Activated CD8-positive, alpha-beta T cell treated with anti-CD3 and anti-CD28 coated beads for 36 hours (primary cell): Measurements from ENCODE around the gene CAMKK2. TPM values are rescaled to one million over a fixed set of nuclear protein-coding genes. Genes with fewer than 3 reads are reported as not detected.

Experiments
- ATAC-seq: fragments of 200-7000 bp; cut with Tn5 transposase; one replicate; pipeline ENCODE4 v1.10.0; 2021; ENCODE audit warnings: mild to moderate bottlenecking, moderate library complexity
- CTCF ChIA-PET: fragments of 350-600 bp; sonication (Branson Sonifier 250); formaldehyde crosslinking; loops from one replicate; lab custom pipeline; 2021; ENCODE audit warnings: antibody characterized with exemption; lab: Charles Lee
- POLR2A ChIA-PET: fragments of 350-600 bp; sonication (Branson Sonifier 250); formaldehyde crosslinking; loops from one replicate; lab custom pipeline; 2021; ENCODE audit warnings: antibody characterized with exemption; lab: Charles Lee
- DNase-seq: peaks from one replicate; pipeline ENCODE4 v3.0.0-alpha.2; 2020
- H3K27ac Mint-ChIP-seq: one replicate; pipeline ENCODE4 v1.8.0; 2021; ENCODE audit warnings: mild to moderate bottlenecking, mixed read lengths
- H3K27me3 Mint-ChIP-seq: one replicate; pipeline ENCODE4 v1.8.0; 2021; ENCODE audit warnings: mixed read lengths
- H3K36me3 Mint-ChIP-seq: one replicate; pipeline ENCODE4 v1.8.0; 2021; ENCODE audit warnings: low read depth, mixed read lengths
- H3K4me1 Mint-ChIP-seq: one replicate; pipeline ENCODE4 v1.8.0; 2021; ENCODE audit warnings: low read depth, mixed read lengths
- H3K4me3 Mint-ChIP-seq: one replicate; pipeline ENCODE4 v1.8.0; 2021; ENCODE audit warnings: mild to moderate bottlenecking, moderate library complexity, mixed read lengths
- H3K9me3 Mint-ChIP-seq: one replicate; pipeline ENCODE4 v1.8.0; 2021; ENCODE audit warnings: mixed read lengths
- intact Hi-C: fragments of 100-400 bp; cut with micrococcal nuclease; formaldehyde crosslinking; loops from one replicate; pipeline ENCODE4 v1.10.0; 2022
- total RNA-seq, 2 experiments: library from RNA; stranded (reverse); gene quantifications; one replicate each; pipeline ENCODE4 v1.2.3, GENCODE V29; 2021
- TF ChIP-seq, protein P1 (sequence below): fragments of 200-600 bp; IDR thresholded peaks from one replicate; pipeline ENCODE4 v1.8.0; 2022; ENCODE audit warnings: antibody characterized with exemption, mild to moderate bottlenecking

CAMKK2 gene
- total RNA-seq, 2 experiments from 2014 or later = 25.2 to 28.0 TPM

DNA sequence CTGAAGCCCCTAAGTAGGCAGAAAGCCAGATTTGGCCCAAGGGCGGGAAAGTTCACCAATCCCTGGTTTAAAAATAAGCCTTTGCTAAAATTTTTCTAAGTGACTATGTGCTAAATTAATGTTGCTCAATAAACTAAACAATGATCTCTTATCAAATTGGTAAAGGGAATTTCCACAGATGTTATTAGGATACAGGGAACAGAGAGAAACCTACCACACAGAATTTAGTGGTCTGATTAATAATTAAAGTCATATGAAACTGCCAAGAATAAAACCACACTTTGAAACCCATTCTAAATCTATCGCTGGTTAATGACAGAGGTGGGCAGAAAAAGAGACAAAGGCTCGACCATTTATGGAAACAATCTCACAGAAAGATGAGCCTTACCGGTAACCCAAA is 33.7 kb upstream of the CAMKK2 start:
- Mint-ChIP-seq H3K4me1 (peaks cover 3% of the 10 kb centered on the region), H3K36me3 (peaks cover 56% of the 10 kb centered on the region), H3K27ac (no peak overlapping the region), H3K4me3 (no peak overlapping the region), H3K9me3 (no peaks in the 10 kb centered on the region), H3K27me3 (no peaks in the 10 kb centered on the region)
- ChIA-PET POLR2A (no interaction called here), CTCF (interaction anchor here (0.7 kb wide), 1 partner anchor 64 kb away, joined by 3 read pairs; no protein-coding TSS in a partner anchor)
- intact Hi-C loops = loop anchor here (5.0 to 10.0 kb wide), 2 partner anchors 72 to 115 kb away; partner anchors contain the start of gene RNF34
- DNase-seq (no peak), ATAC-seq (no peak)
- TF ChIP-seq, protein P1, sequence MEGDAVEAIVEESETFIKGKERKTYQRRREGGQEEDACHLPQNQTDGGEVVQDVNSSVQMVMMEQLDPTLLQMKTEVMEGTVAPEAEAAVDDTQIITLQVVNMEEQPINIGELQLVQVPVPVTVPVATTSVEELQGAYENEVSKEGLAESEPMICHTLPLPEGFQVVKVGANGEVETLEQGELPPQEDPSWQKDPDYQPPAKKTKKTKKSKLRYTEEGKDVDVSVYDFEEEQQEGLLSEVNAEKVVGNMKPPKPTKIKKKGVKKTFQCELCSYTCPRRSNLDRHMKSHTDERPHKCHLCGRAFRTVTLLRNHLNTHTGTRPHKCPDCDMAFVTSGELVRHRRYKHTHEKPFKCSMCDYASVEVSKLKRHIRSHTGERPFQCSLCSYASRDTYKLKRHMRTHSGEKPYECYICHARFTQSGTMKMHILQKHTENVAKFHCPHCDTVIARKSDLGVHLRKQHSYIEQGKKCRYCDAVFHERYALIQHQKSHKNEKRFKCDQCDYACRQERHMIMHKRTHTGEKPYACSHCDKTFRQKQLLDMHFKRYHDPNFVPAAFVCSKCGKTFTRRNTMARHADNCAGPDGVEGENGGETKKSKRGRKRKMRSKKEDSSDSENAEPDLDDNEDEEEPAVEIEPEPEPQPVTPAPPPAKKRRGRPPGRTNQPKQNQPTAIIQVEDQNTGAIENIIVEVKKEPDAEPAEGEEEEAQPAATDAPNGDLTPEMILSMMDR = no peak

DNA sequence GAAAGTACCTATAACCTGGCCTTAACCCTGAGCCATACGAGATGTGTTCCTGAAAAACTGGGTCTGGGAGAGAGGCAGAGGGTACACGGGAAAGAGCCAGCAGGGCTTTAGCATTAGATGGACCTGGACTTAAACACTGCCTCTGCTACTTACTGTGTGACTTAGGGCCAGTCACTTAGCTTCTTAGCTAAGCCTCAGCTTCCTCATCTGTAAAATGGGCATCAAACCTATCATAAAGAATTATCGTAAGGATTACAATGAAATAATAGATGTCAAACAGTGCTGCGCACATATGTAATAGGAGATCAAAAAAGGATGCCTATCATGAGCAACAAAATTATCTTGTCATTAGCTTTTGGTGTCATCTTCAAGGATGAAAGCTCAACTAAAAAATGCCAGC is 32.1 kb upstream of the CAMKK2 start:
- POLR2A ChIA-PET = interaction anchor here (0.6 to 1.0 kb wide), 3 partner anchors 11 to 924 kb away, joined by 3 read pairs; partner anchors contain the start of gene ANAPC5
- Mint-ChIP-seq H3K27me3 (no peaks in the 10 kb centered on the region), H3K9me3 (no peaks in the 10 kb centered on the region), H3K27ac (no peak overlapping the region), H3K4me3 (no peak overlapping the region), H3K4me1 (no peaks in the 10 kb centered on the region), H3K36me3 (peaks cover 59% of the 10 kb centered on the region)
- DNase-seq (no peak), ATAC-seq (no peak)
- TF ChIP-seq, protein P1 = no peak
- intact Hi-C loops = no loop called here
- CTCF ChIA-PET = interaction anchor here (1.3 to 1.7 kb wide), 4 partner anchors 8 to 117 kb away, joined by 3 to 5 read pairs (median 4); no protein-coding TSS in a partner anchor

DNA sequence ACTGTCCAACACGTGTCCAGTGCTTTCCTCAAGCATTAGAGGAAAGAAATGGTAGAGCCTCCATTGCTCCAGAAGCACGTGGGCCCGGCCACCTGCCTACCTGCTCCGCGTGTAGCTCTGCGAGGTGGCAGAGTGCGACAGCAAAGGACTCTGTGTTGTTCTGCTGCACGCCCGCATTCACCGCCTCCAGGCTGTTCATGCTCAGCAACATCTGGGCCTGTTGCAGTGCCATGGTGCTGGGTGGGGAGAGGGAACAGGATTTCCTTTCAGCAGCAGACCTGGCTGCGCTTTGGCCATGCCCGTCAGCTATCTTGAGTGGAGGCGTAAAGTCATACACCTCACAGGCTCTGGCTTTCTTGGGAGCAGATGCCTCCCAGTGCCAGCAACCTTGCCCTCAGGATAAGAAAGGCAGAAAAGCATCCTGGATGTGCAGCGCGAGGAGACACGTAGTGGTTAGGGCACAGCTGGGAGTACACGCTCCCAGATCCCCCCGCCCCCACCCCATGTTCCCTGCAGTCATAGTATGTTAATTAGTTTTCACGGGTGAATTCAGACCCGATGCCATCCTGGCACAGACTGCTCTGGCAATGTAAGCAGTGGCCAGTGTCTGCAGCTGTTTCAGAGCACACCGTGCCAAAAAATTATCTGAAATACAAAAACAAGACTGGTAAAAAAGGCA is 30.6 kb upstream of the CAMKK2 start:
- CTCF ChIA-PET = no interaction called here
- intact Hi-C loops = no loop called here
- no peak for DNase-seq
- Mint-ChIP-seq H3K36me3 (peaks cover 59% of the 10 kb centered on the region), H3K27ac (no peak overlapping the region), H3K27me3 (no peaks in the 10 kb centered on the region), H3K9me3 (no peaks in the 10 kb centered on the region), H3K4me3 (no peak overlapping the region), H3K4me1 (no peaks in the 10 kb centered on the region)
- TF ChIP-seq, protein P1 = no peak
- ATAC-seq = no peak
- POLR2A ChIA-PET = no interaction called here

DNA sequence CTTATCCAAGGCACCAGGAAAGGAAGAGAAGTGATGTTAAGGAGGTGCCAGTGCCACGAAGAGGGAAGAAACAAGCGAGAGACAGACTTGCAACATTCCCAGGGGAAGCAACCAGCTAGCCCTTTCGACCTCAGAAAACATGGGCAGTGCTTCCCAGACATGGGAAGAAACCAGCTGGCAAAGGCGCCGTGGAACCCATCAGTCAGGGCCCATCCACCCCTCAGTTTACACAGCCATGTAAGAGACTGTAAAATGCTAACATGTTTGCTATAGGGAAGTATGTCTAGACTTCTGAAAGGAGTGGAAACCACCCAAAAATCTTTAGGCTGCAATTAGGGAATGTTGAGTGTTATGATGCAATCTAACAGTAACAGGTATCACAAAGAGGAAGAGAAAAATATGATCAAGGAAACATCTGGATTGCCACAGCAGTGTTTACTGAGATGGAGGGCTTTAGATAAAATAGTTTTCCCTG is 29.4 kb upstream of the CAMKK2 start:
- Mint-ChIP-seq H3K27ac (no peak overlapping the region), H3K36me3 (peaks cover 52% of the 10 kb centered on the region), H3K4me3 (no peak overlapping the region), H3K4me1 (no peaks in the 10 kb centered on the region), H3K27me3 (no peaks in the 10 kb centered on the region), H3K9me3 (no peaks in the 10 kb centered on the region)
- DNase-seq = no peak
- intact Hi-C loops = no loop called here
- CTCF ChIA-PET = interaction anchor here (5.6 kb wide), 1 partner anchor 8 kb away, joined by 45 read pairs; no protein-coding TSS in a partner anchor
- POLR2A ChIA-PET = no interaction called here
- ATAC-seq = no peak
- TF ChIP-seq, protein P1 = no peak

DNA sequence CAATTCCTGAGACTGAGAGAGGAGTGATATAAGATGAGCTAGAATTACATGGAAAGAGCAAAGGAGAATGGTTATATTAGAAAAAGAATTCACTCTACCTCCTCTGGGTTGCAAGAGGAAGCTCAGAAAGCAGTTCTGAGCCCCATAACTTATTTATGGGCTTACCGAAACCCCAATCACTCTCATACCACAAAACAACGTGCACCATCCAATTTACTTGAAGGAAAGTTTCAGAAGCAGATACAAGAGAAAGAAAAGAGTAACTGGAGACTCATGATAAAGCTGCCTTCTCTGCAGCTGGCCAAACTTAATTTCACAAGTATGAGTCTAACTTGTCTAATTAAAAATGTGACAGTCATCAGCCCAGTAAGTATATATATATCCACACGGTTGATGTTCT is 27.4 kb upstream of the CAMKK2 start:
- no peak for ATAC-seq
- no peak for DNase-seq
- TF ChIP-seq, protein P1 = no peak
- intact Hi-C loops = no loop called here
- Mint-ChIP-seq H3K4me3 (no peak overlapping the region), H3K36me3 (peaks cover 38% of the 10 kb centered on the region), H3K4me1 (no peaks in the 10 kb centered on the region), H3K27ac (no peak overlapping the region), H3K9me3 (no peaks in the 10 kb centered on the region), H3K27me3 (no peaks in the 10 kb centered on the region)
- ChIA-PET POLR2A (interaction anchor here (0.9 to 1.5 kb wide), 2 partner anchors 77 to 149 kb away, joined by 3 to 6 read pairs; no protein-coding TSS in a partner anchor), CTCF (interaction anchor here (4.3 to 5.6 kb wide), 2 partner anchors 10 to 119 kb away, joined by 17 to 45 read pairs; no protein-coding TSS in a partner anchor)
